Activated effector memory CD4-positive, alpha-beta T cell treated with Interleukin-2 at 50 U/mL for 16 hours (primary cell): ENCODE data around the gene TTC31.
A peak's percentile ranks its signal among the peaks of the same experiment; 100 is the strongest.

ENCODE experiments used
- DNase-seq: peaks from one replicate; pipeline ENCODE4 v3.0.0-alpha.2; 2020

TTC31 gene

GRCh38 chr2:74505448-74506246, 22.8 kb downstream of the TTC31 start:
- no peak for DNase-seq

DNA sequence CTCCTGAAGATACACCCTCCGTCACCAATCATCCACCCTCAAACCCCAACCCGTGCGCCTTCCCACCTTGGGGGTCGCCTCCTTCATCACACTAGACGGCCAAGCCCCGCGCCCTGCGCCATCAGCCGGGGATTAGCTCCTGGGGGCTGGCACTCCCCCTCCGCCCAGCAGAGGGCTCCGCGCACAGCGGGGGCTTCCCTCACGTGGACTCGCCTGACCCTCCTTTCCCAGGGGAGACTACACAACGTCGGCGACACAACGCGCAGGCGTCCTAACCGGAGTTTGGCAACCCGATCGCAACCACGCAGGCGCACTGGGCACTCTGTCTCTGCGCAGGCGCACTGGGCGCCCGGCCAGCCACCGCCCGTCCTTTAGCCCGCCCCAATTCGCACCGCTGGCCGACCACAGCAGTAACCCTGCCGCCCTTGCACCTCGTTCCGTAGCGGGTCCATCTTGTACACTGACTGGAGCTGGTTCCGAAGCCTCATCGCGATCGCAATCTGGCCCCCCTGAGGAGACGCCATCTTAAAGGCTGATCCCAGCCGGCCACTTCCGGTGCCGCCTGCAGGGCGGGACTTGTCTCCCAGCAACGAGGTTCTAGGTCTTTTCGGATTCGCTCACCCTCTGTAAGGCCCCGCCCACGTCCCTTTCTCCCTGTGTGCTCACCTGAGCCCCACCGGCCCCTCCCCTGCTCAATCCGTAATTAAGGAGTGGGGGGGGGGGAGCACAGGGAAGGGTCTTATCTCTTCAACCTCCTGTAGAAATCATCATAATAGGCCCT, 24.5 kb downstream of the TTC31 start, which contains the start of gene PCGF1:
Gene PCGF1, minus strand, starts transcription at position 551 of the 781 bp plus-strand sequence. Its CDS starts 27 bp downstream, at position 524.
- peak; percentile 98 for DNase-seq

- no peak for DNase-seq
These were observed 25.1 kb downstream of the TTC31 start for GRCh38 chr2:74507926-74508520.

DNA sequence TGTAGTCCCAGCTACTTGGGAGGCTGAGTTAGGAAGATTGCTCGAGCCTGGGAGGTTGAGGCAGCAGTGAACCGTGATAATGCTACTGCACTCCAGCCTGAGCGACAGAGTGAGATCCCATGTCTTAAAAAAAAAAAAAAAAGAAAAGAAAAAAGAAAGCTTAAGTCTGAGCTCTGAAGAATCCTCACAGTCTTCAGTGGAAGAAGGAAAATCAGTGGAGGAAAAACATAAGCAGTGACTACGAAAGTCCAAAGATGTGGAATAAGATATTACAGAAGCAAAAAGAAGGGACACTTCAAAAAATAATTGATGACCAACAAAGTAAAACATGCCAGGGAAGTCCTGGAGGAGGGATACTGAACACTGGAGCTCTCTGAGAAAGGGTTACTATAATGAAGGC, 27.4 kb downstream of the TTC31 start:
- DNase-seq: no peak

DNA sequence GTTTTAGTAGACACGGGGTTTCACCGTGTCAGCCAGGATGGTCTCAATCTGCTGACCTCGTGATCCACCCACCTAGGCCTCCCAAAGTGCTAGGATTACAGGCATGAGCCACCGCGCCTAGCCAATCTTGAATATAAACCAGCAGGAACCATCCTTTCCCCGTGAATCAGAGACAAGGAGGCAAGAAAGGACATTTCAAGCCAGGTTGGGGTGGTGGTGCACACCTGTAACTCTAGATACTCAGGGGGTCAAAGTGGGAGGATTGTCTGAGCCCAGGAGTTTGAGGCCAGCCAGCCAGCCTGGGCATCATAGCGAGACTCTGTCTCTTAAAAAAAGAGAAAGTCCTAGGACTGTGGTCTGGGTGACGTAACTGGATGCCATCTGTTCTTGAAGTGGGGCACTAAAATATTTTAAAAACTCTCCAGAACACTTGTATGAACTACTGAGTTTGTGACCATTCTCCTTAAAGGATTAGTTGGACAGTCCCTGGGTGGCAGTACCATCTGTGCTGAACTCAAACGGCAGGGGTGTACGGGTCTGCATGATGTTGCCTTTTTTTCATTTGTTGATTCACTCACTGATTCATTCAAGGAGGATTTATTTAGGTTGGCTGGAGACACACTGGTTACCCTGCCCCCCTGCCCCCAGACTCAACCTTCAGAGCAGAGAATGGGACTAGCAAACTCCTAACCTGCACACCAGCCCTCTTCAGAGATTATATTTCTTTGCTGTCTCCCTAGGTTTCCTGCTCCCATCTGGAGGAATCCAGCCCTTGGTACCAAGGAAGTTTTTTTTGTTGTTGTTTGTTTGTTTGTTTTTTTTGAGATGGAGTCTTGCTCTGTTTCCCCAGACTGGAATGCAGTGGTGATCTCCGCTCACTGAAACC, 28.5 kb downstream of the TTC31 start:
- DNase-seq: no peak

GRCh38 chr2:74512744-74513604, 30.1 kb downstream of the TTC31 start:
- DNase-seq: no peak

- no peak for DNase-seq
These were observed 30.9 kb downstream of the TTC31 start for GRCh38 chr2:74513605-74514367.

DNA sequence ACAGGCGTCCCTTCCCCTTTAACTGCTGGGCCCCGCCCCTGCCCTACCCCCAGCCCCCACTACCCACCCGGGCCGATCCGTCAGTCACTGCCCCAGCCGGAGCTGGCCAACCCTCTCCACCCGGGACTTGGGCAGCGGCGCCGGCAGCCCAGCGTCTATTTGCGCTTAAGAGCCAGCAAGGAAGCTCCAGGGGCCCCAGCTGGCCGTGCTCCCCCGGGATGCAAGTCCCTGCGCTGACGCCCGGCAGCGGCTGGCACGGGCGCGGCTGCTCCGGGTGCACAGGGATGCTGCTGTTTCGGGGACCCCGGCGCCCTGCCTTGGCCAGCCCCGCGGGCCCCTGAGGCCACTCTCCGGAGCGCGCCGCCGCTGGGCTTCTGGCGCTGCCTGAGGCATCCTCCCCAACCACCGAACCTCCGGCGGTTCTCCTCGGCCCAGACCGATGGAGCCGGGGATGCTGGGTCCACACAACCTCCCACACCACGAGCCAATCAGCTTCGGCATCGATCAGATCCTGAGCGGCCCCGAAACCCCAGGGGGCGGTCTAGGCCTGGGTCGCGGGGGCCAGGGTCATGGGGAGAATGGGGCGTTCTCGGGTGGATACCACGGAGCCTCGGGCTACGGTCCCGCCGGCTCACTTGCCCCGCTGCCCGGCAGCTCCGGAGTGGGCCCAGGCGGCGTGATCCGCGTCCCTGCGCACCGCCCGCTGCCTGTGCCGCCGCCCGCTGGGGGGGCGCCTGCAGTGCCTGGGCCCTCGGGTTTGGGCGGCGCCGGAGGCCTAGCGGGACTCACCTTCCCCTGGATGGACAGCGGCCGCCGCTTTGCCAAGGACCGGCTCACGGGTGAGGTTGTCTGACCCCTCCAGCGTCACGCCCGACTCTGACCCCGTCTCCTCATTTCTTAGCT, 31.7 kb downstream of the TTC31 start, which contains the start of gene TLX2:
Gene TLX2, plus strand, starts transcription at position 83 of the 903 bp plus-strand sequence. Its CDS starts 357 bp downstream, at position 440.
- DNase-seq: no peak

GRCh38 chr2:74515271-74515980, 32.5 kb downstream of the TTC31 start:
- no peak for DNase-seq

- DNase-seq: peak; percentile 63
These were observed 33.2 kb downstream of the TTC31 start for GRCh38 chr2:74515981-74516633.

- no peak for DNase-seq
These were observed 33.8 kb downstream of the TTC31 start for GRCh38 chr2:74516650-74517049.

DNA sequence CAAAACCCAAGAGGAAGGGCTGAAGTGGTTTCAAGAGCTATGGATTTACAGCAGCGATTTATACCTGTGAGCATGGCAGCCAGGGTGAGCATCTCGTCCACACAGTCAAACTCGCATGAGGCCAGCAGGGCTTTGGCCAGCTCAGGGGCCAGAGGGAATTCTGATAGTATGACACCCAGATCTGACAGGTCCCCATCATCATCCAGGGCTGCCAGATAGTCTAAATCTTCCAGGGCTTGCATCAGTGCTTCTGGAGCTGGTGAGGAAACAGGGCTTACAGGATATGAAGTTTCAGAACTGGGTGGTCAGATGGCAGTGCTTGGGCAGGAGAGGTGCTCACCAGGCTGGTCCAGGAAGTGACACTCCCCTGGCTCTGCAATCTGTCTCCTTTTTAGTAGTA, 39.6 kb downstream of the TTC31 start:
- DNase-seq: no peak

DNA sequence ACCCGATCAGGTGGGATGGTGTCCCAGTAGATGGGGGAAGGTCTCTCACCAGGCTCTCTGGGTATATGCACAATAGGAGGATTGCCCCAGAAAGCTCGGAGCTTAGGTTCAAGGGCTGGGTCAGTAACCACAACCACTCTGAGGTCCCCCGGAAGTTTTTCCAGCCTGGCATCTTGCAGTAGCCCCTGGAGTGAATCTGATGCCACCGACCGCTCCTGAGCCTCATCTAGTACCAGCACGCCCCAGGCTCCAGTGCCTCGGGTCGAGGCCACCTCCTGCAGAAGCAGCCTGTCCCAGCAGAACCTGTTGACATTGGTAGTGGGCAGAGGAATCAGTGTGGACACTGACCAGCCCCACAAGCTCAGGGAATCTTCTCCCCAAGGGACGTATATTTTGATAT, 41.1 kb downstream of the TTC31 start:
- no peak for DNase-seq

DNA sequence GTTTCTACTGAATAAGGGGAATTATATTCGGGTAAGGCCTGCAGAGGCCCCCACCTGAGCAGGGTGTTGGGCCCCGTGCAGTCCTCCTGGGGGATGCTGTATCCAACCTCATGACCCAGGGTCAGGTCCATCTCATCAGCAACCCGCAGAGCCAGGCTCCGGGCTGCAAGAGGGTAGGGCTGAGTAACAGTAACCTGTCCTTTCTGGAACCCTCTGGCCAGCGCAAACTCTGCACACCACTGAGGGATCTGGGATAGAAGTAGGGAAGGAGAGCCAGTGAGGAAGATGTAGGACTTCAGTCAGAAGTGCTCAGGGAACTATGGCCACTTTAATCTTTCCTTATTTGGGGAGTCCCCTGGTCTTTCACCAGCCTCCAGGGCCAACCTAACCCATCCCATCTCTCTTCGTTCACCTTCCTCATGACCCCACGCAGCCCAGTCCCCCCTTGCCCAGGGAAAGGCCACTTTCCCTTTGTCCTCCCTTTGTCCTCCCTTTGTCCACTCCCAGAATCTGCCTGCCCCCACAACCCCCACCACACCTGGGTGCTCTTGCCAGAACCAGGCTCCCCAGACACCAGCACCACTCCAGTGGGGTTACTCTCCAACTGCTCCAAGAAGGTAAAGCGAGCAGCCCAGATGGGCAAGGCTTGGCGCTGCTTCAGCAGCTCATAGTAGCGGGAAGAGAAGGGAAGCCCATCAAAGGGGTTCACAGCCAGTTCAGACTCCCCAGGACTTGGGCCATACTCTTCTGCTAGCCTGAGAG, 42.3 kb downstream of the TTC31 start:
- no peak for DNase-seq

- no peak for DNase-seq
These were observed 43.1 kb downstream of the TTC31 start, which contains the start of gene DQX1 for GRCh38 chr2:74525717-74526648. Gene DQX1 (minus strand): TSS chr2:74526231. CDS start chr2:74525729, 502 bp downstream.

DNA sequence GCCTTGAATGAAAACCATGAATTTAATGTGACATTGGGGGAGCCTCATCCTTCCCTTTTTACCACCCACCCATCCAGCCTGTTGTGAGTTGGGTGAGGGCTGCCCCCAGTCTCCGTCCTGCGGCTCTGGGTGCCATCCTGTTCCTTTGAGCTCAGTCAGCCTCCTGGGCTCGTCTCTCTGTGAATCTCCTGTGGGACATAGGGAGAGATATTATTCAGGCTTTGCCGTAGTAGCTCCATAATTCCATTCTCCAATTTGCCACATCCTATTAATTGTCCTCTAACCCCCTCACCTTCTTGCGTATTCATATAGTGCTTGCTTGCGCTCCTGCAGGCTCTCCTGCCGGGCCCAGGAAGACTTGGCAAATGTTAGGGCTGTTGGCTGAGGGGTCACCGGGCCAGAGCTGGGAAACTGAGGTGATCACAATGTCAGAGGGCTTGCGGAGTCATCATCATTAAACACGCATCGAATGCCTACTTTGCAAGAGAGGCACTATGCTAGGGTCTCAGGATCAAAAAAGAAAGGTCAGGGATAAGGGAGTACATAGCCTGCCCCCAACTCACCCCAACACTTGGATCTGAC, 43.9 kb downstream of the TTC31 start:
- no peak for DNase-seq
